ENCODE results near the gene CNOT3.

The CNOT3 gene

GRCh38 chr19:54123682-54124081, 13.9 kb upstream of the CNOT3 start:
- DNase-seq = no peak

DNA sequence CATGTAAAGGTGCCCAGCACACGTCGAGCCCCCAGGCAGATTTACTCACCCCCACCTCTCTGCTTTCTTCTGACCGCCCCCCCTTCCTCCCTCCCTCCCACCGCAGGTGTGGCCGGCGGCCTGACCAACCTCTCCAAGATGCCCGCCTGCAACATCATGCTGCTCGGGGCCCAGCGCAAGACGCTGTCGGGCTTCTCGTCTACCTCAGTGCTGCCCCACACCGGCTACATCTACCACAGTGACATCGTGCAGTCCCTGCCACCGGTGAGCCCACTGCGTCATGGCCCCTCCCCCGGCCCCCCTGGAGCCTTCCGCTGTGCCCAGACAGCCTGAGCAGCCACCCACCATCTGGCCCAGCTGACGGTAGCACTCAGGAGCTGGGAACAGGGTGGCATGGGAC, 13.2 kb upstream of the CNOT3 start:
- DNase-seq = no peak

DNA sequence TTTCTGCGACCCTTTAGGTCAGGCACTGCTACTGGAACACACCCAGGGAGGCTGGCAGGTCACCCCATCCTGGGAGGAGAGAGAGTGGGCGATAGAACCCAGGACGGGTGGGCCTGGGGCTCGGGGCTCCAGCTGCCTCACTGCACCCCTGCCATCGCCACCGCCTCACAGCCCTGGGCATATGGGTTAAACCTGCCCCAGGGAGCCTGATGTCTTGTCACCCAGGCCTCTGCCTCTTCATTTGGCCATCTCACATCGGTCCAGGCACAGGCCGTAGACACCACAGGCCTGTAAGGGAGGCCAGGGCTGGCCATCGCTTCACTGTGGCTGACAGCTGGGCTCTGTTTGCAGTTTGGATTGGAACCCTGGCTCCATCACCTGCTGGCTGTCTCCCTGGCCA, 11.8 kb upstream of the CNOT3 start:
- no peak for DNase-seq

DNA sequence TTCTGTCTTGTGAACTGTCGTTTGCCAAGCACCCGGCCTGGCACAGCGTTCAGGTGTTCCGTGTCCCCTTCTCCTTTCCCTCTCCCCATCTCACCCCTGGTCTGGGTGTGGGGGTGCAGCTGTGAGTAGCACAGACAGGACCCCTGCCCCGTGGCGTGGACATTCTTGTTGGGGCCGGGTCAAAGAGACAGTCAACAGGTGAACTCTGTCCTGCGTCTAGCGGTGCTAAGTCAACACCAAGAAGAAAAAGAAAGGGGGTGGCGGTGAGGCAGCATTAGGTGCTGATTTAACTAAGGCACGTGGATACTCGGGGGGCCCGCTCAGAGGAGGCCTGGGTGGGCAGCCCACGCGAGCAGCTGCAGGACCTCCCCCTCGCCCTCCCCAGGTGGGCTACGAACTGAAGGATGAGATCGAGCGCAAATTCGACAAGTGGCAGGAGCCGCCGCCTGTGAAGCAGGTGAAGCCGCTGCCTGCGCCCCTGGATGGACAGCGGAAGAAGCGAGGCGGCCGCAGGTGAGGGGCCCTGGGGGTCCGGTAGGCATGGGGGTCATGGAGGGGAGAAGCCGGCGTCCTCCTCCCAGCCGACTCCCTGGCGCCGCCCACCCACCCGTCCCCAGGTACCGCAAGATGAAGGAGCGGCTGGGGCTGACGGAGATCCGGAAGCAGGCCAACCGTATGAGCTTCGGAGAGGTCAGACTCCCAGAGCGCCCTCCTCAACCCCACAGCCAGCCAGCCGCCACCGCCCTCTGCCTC, 9.7 kb upstream of the CNOT3 start:
- DNase-seq = no peak

DNA sequence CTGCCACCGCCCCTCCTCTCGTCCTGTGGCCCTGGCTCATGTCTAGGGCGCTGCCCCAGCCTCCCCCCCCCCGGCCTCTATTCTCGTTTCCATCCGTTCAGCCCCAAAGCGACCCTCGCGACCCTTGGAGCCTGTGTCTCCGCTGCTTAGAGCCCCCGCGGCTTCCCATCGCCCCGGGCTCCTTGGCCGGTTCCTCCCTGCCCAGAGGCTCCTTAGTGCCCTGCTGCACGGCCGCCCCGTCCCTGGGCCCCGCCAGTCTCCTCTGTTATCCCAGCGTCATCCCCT, 9.2 kb upstream of the CNOT3 start:
- no peak for DNase-seq

DNA sequence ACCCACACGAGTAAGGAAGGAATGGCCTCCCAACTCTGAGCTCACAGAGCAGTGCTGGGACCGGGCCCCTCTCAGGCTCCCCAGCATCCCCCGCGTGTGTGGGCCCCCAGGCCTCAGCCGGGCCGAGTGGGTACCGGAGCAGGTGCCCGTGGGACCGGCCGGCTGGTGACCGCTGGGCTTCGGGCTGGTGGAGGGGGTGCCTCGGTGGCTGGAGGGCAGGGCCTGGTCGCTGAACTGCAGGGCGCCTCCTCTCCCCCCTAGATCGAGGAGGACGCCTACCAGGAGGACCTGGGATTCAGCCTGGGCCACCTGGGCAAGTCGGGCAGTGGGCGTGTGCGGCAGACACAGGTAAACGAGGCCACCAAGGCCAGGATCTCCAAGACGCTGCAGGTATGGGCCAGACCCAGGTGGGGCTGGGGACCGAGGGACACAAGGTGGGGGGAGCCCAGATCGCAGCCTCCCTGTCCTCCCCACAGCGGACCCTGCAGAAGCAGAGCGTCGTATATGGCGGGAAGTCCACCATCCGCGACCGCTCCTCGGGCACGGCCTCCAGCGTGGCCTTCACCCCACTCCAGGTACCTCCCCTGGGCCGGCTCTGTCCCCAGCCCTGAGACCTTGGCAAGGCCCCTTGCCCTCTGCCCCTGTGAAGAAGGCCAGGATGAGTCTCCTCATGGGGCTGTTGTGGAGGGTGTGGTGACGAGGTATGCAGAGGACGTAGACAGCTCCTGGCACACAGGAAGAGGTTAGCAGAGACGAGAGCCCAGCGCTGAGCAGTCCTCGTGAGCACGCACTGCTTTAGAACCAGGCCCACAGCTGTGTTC, 8.6 kb upstream of the CNOT3 start:
- DNase-seq = no peak

- no peak for DNase-seq
Observed at GRCh38 chr19:54129617-54129996, 8.0 kb upstream of the CNOT3 start.

- DNase-seq = peak; percentile 86
Observed at GRCh38 chr19:54133312-54133956, 4.1 kb upstream of the CNOT3 start.

GRCh38 chr19:54133957-54134590, 3.5 kb upstream of the CNOT3 start:
- peak; percentile 27 for DNase-seq

DNA sequence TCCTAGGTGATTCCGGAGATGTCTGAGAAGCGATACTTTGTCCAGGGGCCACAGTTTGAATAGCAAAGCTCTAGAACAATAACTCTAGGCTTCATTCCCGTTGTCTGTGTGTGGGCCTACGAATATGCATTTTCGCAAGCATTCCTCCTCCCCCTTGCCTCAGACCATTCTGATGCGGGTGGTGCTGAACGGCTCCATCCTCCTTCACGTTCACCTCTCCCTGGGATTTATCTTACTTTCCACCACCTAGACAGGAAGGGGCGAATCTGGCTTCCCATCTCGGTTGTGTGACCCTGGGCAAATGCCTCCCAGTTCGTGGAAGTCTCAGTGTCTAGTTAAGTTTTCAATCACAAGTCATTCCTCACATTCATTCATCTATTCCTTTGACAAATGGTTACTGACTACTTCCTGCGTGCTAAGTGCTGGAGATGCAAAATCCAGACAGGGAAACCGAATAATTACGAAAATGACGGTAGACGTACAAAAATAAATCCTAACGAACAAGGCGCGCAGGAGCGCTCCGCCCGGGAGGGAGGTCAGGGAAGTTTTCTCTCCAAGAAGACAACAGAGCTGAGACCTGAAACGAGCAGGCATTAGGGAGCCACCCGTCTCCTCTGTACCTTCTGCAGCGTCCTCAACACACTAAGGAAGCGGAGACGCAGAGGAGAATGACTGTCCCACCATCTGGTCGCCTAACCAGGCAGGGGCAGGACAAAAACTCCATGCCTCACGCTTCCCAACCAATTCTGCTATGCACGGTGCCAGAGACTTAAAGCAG, 1.3 kb upstream of the CNOT3 start:
- no peak for DNase-seq

- DNase-seq = peak; percentile 100
Observed at GRCh38 chr19:54136864-54137698, 481 bp upstream of the CNOT3 start.

- DNase-seq = no peak
Observed at GRCh38 chr19:54138489-54139256, 1.1 kb downstream of the CNOT3 start.

- DNase-seq = no peak
Observed at GRCh38 chr19:54141356-54141755, 3.8 kb downstream of the CNOT3 start.

GRCh38 chr19:54142166-54142780, 4.7 kb downstream of the CNOT3 start:
- no peak for DNase-seq

- DNase-seq = no peak
Observed at GRCh38 chr19:54145541-54146158, 8.1 kb downstream of the CNOT3 start.

- no peak for DNase-seq
Observed at GRCh38 chr19:54147676-54148075, 10.1 kb downstream of the CNOT3 start.

- no peak for DNase-seq
Observed at GRCh38 chr19:54148158-54148557, 10.6 kb downstream of the CNOT3 start.

DNA sequence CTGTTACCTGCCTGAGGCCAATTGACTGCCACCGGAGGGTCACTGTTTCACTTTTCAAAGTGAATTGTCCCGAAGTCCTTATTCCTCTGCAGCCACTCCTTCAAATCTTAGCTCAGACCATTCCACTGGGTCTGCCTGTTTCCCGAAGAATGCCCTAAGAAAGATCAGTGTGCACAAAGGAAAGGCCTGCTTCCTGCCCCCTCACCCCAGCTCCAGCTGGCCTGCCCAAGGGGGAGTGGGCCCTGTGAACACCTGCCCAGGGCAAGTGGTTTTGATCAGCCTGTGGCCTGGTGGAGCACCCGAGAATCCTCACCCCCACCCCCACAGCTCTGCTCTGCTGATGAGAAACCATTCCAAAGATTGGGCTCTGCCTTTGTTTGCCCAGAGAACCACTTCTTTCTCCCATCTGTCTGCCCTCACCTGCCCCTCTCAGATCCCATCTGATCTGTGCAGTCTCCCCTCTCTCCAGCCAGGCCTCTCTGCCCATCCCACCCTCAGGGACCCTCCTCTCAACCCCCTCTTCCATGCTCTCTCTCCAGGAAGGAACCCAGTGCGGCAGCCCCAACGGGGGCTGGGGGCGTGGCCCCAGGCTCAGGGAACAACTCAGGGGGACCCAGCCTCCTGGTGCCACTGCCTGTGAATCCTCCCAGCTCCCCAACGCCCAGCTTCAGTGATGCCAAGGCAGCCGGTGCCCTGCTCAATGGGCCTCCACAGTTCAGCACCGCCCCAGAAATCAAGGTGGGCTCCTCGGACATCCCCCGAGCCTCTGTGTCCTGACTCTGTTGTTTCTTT, 11.7 kb downstream of the CNOT3 start:
- DNase-seq = no peak

DNA sequence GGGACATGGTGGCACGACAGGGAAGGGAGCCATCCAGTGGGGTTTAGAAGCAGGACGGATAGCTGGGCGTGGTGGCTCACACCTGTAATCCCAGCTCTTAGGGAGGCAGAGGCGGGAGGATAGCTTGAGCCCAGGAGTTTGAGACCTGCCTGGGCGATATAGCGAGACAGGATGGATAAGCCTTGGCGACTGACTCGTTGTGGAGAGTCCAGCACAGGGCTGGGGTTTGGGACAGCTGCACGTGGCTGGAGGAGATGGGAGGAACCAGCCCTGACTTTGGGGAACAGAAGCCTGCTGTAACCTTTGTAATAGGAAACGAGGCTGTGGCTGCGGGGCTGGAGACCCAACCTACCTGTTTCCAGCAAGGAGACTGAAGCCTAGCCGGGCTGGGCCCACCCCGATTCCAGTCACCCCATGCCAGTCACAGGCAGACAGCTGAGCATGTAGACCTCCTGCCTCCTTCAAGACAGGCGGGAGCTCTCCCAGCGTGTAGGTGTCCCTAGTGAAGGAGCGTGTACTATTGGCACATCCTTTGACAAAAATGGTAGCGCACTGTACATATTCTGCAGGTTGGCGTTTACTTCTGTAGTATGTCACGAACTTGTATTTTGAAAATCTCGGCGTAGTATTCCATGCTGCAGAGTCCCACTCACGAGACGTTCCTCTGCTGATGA, 13.9 kb downstream of the CNOT3 start:
- DNase-seq = no peak
